ENCODE data around the gene LCN2. TPM values are rescaled to one million over a fixed set of nuclear protein-coding genes. Genes with fewer than 3 reads are reported as not detected.

Gene LCN2
- total and polyA plus RNA-seq, 9 of the 15 experiments (the other 6 are each of a cell fraction or from before 2014, with no cell fraction given), result 0.10 to 1.2 (median 0.44) TPM; not detected in 1

DNA sequence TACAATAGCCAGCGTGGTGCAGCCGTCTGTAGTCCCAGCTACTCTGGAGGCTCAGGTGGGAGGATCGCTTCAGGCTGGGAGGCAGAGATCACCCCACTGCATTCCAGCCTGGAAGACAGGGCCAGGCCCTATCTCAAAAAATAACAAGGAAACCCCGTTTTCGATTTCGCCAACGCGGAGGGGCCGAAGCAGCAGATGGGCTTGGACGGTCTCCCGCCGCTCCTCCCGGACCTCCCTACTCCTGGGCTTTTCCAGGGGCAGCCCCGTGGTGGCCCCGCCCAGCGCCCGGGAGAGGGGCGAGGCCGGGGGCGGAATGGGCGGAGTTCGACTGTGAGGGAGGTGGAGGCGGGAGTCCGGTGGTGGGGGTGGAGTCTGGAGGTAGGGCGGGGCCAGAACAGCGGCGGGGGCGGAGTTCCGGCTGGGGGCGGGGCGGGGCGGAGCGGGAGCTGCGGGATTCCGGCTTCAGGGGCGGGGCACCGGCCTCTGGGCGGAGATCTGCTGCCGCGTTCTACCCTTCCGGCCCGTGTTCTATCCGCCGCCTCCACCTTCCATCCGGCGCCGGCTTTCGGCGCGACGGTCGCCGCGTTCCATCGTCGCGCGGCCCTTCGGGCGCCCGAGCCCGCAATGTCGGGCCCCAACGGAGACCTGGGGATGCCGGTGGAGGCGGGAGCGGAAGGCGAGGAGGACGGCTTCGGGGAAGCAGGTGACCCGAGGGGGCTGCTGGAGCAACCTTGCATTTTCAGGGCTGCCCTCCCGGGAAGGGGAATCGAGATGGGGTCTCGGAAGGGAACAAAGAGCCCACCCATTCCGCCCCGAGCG lies 10.7 kb downstream of the LCN2 start, which contains the start of gene BBLN (continued):
- TF ChIP-seq, protein P1, sequence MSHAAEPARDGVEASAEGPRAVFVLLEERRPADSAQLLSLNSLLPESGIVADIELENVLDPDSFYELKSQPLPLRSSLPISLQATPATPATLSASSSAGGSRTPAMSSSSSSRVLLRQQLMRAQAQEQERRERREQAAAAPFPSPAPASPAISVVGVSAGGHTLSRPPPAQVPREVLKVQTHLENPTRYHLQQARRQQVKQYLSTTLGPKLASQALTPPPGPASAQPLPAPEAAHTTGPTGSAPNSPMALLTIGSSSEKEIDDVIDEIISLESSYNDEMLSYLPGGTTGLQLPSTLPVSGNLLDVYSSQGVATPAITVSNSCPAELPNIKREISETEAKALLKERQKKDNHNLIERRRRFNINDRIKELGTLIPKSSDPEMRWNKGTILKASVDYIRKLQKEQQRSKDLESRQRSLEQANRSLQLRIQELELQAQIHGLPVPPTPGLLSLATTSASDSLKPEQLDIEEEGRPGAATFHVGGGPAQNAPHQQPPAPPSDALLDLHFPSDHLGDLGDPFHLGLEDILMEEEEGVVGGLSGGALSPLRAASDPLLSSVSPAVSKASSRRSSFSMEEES (CRISPR knock-in tag; IDR thresholded peaks at IDR 0.05), result no peak
- TF ChIP-seq MYNN (IDR thresholded peaks at IDR 0.05) (no peak), MYNN (CRISPR knock-in tag; IDR thresholded peaks at IDR 0.05) (no peak), ZNF699 (CRISPR knock-in tag; IDR thresholded peaks at IDR 0.05; ENCODE audit: insufficient replicate concordance) (no peak), GABPB2 (CRISPR knock-in tag; conservative IDR thresholded peaks at IDR 0.05) (0 out of 2 replicates have a peak, but pooled peaks have one; percentile 42), FOXJ3 (CRISPR knock-in tag; IDR thresholded peaks at IDR 0.05) (no peak), GABPB1 (CRISPR knock-in tag; IDR thresholded peaks at IDR 0.05) (no peak), ILF3 (IDR thresholded peaks at IDR 0.05; ENCODE audit: borderline replicate concordance) (no peak), GABPA (tag; conservative IDR thresholded peaks at IDR 0.05; ENCODE audit: low read depth) (no peak), MIER1 (IDR thresholded peaks at IDR 0.05; ENCODE audit: low read depth) (no peak)
- TF ChIP-seq, protein P2, sequence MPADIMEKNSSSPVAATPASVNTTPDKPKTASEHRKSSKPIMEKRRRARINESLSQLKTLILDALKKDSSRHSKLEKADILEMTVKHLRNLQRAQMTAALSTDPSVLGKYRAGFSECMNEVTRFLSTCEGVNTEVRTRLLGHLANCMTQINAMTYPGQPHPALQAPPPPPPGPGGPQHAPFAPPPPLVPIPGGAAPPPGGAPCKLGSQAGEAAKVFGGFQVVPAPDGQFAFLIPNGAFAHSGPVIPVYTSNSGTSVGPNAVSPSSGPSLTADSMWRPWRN (IDR thresholded peaks at IDR 0.05; ENCODE audit: low read depth), result no peak
- TF ChIP-seq, protein P3, sequence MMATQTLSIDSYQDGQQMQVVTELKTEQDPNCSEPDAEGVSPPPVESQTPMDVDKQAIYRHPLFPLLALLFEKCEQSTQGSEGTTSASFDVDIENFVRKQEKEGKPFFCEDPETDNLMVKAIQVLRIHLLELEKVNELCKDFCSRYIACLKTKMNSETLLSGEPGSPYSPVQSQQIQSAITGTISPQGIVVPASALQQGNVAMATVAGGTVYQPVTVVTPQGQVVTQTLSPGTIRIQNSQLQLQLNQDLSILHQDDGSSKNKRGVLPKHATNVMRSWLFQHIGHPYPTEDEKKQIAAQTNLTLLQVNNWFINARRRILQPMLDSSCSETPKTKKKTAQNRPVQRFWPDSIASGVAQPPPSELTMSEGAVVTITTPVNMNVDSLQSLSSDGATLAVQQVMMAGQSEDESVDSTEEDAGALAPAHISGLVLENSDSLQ (IDR thresholded peaks at IDR 0.05), result no peak
- TF ChIP-seq, protein P4, sequence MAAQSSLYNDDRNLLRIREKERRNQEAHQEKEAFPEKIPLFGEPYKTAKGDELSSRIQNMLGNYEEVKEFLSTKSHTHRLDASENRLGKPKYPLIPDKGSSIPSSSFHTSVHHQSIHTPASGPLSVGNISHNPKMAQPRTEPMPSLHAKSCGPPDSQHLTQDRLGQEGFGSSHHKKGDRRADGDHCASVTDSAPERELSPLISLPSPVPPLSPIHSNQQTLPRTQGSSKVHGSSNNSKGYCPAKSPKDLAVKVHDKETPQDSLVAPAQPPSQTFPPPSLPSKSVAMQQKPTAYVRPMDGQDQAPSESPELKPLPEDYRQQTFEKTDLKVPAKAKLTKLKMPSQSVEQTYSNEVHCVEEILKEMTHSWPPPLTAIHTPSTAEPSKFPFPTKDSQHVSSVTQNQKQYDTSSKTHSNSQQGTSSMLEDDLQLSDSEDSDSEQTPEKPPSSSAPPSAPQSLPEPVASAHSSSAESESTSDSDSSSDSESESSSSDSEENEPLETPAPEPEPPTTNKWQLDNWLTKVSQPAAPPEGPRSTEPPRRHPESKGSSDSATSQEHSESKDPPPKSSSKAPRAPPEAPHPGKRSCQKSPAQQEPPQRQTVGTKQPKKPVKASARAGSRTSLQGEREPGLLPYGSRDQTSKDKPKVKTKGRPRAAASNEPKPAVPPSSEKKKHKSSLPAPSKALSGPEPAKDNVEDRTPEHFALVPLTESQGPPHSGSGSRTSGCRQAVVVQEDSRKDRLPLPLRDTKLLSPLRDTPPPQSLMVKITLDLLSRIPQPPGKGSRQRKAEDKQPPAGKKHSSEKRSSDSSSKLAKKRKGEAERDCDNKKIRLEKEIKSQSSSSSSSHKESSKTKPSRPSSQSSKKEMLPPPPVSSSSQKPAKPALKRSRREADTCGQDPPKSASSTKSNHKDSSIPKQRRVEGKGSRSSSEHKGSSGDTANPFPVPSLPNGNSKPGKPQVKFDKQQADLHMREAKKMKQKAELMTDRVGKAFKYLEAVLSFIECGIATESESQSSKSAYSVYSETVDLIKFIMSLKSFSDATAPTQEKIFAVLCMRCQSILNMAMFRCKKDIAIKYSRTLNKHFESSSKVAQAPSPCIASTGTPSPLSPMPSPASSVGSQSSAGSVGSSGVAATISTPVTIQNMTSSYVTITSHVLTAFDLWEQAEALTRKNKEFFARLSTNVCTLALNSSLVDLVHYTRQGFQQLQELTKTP (IDR thresholded peaks at IDR 0.05; ENCODE audit: low read depth in 1 of 2, partially characterized antibody in 2 of 2), result peak in 1 of 2 experiments; percentile 89
- TF ChIP-seq, protein P5, sequence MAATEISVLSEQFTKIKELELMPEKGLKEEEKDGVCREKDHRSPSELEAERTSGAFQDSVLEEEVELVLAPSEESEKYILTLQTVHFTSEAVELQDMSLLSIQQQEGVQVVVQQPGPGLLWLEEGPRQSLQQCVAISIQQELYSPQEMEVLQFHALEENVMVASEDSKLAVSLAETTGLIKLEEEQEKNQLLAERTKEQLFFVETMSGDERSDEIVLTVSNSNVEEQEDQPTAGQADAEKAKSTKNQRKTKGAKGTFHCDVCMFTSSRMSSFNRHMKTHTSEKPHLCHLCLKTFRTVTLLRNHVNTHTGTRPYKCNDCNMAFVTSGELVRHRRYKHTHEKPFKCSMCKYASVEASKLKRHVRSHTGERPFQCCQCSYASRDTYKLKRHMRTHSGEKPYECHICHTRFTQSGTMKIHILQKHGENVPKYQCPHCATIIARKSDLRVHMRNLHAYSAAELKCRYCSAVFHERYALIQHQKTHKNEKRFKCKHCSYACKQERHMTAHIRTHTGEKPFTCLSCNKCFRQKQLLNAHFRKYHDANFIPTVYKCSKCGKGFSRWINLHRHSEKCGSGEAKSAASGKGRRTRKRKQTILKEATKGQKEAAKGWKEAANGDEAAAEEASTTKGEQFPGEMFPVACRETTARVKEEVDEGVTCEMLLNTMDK (IDR thresholded peaks at IDR 0.05; ENCODE audit: borderline replicate concordance, insufficient read depth, low read depth, low read length, poor library complexity, severe bottlenecking), result no peak
- TF ChIP-seq, protein P6, sequence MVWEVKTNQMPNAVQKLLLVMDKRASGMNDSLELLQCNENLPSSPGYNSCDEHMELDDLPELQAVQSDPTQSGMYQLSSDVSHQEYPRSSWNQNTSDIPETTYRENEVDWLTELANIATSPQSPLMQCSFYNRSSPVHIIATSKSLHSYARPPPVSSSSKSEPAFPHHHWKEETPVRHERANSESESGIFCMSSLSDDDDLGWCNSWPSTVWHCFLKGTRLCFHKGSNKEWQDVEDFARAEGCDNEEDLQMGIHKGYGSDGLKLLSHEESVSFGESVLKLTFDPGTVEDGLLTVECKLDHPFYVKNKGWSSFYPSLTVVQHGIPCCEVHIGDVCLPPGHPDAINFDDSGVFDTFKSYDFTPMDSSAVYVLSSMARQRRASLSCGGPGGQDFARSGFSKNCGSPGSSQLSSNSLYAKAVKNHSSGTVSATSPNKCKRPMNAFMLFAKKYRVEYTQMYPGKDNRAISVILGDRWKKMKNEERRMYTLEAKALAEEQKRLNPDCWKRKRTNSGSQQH (CRISPR knock-in tag; IDR thresholded peaks at IDR 0.05), result peak; percentile 47; the same call in 1 of the 2 replicates
